ENCODE results near the gene OR9A2.

DNA sequence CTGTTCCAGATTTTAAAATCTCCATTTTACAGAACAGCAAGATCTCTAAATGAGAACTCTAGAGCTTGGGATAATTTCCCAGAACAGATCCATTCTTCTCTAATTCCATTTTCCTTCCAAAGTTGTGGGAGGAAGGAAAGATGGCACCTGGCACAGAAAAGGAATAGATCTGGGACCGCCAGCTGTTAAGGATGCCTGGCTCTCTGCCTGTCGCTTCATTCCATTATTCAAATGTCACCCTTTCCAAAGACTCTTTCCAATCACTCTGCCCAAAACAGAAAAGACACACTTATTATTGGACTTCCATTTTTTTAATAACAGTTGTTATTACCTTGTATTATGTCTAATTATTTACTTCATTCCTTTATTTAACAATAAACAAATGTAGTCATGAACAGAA is 751 bp upstream of the OR9A2 start:
- TF ChIP-seq POLR2A (IDR thresholded peaks at IDR 0.05; ENCODE audit: low read depth, low read length) = no peak
- TF ChIP-seq YY1 (IDR thresholded peaks at IDR 0.05; ENCODE audit: low read depth, low read length) = no peak
- no peak for TF ChIP-seq EZH2 (IDR thresholded peaks at IDR 0.05; ENCODE audit: borderline replicate concordance, control insufficient read depth, low read depth, low read length)
- TF ChIP-seq FOXM1 (IDR thresholded peaks at IDR 0.05; ENCODE audit: low read depth, low read length) = no peak
- TF ChIP-seq, protein P1, sequence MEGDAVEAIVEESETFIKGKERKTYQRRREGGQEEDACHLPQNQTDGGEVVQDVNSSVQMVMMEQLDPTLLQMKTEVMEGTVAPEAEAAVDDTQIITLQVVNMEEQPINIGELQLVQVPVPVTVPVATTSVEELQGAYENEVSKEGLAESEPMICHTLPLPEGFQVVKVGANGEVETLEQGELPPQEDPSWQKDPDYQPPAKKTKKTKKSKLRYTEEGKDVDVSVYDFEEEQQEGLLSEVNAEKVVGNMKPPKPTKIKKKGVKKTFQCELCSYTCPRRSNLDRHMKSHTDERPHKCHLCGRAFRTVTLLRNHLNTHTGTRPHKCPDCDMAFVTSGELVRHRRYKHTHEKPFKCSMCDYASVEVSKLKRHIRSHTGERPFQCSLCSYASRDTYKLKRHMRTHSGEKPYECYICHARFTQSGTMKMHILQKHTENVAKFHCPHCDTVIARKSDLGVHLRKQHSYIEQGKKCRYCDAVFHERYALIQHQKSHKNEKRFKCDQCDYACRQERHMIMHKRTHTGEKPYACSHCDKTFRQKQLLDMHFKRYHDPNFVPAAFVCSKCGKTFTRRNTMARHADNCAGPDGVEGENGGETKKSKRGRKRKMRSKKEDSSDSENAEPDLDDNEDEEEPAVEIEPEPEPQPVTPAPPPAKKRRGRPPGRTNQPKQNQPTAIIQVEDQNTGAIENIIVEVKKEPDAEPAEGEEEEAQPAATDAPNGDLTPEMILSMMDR (IDR thresholded peaks at IDR 0.05 in 2 of 3, conservative IDR thresholded peaks at IDR 0.05 in 1 of 3; ENCODE audit: control insufficient read depth in 2 of 3, extremely low read depth in 1 of 3, insufficient read depth in 1 of 3, low read depth in 3 of 3, low read length in 3 of 3) = no peak
- TF ChIP-seq MXI1 (IDR thresholded peaks at IDR 0.05; ENCODE audit: low read depth, low read length) = no peak
- no peak for TF ChIP-seq EP300 (IDR thresholded peaks at IDR 0.05; ENCODE audit: borderline replicate concordance in 1 of 2, control insufficient read depth in 1 of 2, low read depth in 2 of 2, low read length in 2 of 2)
- TF ChIP-seq BMI1 (IDR thresholded peaks at IDR 0.05; ENCODE audit: borderline replicate concordance) = no peak
- no peak for TF ChIP-seq HDAC6 (IDR thresholded peaks at IDR 0.05; ENCODE audit: unreplicated experiment)
- TF ChIP-seq, protein P2, sequence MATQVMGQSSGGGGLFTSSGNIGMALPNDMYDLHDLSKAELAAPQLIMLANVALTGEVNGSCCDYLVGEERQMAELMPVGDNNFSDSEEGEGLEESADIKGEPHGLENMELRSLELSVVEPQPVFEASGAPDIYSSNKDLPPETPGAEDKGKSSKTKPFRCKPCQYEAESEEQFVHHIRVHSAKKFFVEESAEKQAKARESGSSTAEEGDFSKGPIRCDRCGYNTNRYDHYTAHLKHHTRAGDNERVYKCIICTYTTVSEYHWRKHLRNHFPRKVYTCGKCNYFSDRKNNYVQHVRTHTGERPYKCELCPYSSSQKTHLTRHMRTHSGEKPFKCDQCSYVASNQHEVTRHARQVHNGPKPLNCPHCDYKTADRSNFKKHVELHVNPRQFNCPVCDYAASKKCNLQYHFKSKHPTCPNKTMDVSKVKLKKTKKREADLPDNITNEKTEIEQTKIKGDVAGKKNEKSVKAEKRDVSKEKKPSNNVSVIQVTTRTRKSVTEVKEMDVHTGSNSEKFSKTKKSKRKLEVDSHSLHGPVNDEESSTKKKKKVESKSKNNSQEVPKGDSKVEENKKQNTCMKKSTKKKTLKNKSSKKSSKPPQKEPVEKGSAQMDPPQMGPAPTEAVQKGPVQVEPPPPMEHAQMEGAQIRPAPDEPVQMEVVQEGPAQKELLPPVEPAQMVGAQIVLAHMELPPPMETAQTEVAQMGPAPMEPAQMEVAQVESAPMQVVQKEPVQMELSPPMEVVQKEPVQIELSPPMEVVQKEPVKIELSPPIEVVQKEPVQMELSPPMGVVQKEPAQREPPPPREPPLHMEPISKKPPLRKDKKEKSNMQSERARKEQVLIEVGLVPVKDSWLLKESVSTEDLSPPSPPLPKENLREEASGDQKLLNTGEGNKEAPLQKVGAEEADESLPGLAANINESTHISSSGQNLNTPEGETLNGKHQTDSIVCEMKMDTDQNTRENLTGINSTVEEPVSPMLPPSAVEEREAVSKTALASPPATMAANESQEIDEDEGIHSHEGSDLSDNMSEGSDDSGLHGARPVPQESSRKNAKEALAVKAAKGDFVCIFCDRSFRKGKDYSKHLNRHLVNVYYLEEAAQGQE (IDR thresholded peaks at IDR 0.05; ENCODE audit: low read depth, low read length) = no peak
- TF ChIP-seq PML (IDR thresholded peaks at IDR 0.05; ENCODE audit: low read length) = no peak
- TF ChIP-seq TBL1XR1 (IDR thresholded peaks at IDR 0.05; ENCODE audit: low read depth, low read length) = no peak
- TF ChIP-seq JUND (IDR thresholded peaks at IDR 0.05; ENCODE audit: low read depth, low read length) = no peak
